ENCODE data around the gene LYST.

The LYST gene

GRCh38 chr1:235628316-235629005 lies 238.2 kb downstream of the LYST start:
- H4K20me1 ChIP-seq (ENCODE audit: control insufficient read depth, insufficient read depth, low read depth, low read length): no peaks in the 10 kb centered on the region
- no peaks in the 10 kb centered on the region for H3K36me3 ChIP-seq (ENCODE audit: control insufficient read depth, low read length)
- no peaks in the 10 kb centered on the region for H3K79me2 ChIP-seq (ENCODE audit: control insufficient read depth, low read length)
- 0 out of 2 replicates have a peak, but pooled peaks cover 1% of the 10 kb centered on the region for H3K27me3 ChIP-seq (ENCODE audit: control insufficient read depth, low read length)
- no peaks in the 10 kb centered on the region for H3K9me3 ChIP-seq (ENCODE audit: control insufficient read depth, insufficient read depth, low read length)
- no peak for TF ChIP-seq CTCF (IDR thresholded peaks at IDR 0.05; ENCODE audit: low read depth, low read length, poor library complexity, severe bottlenecking)
- no peak for TF ChIP-seq EZH2phosphoT487 (IDR thresholded peaks at IDR 0.05; ENCODE audit: borderline replicate concordance, low read length)
- H3K4me1 ChIP-seq (ENCODE audit: control insufficient read depth, low read length): no peaks in the 10 kb centered on the region
- H3F3A ChIP-seq (ENCODE audit: control insufficient read depth, insufficient read depth): no peaks in the 10 kb centered on the region
- H3K4me2 ChIP-seq (ENCODE audit: low read length): no peak overlapping the region
- no peaks in the 10 kb centered on the region for H3K9me2 ChIP-seq (replicated peaks; ENCODE audit: control insufficient read depth, low read length)
- H3K4me3 ChIP-seq (ENCODE audit: low read length): no peak overlapping the region
- no peak overlapping the region for H3K27ac ChIP-seq (ENCODE audit: low read depth, low read length)

GRCh38 chr1:235625831-235626230 lies 240.9 kb downstream of the LYST start:
- Histone ChIP-seq H3F3A (ENCODE audit: control insufficient read depth, insufficient read depth) (no peaks in the 10 kb centered on the region), H3K9me3 (ENCODE audit: control insufficient read depth, insufficient read depth, low read length) (no peaks in the 10 kb centered on the region), H3K27ac (ENCODE audit: low read depth, low read length) (no peak overlapping the region), H3K4me2 (ENCODE audit: low read length) (no peak overlapping the region), H3K4me1 (ENCODE audit: control insufficient read depth, low read length) (no peaks in the 10 kb centered on the region), H3K36me3 (ENCODE audit: control insufficient read depth, low read length) (no peaks in the 10 kb centered on the region), H4K20me1 (ENCODE audit: control insufficient read depth, insufficient read depth, low read depth, low read length) (no peaks in the 10 kb centered on the region), H3K79me2 (ENCODE audit: control insufficient read depth, low read length) (no peaks in the 10 kb centered on the region), H3K27me3 (ENCODE audit: control insufficient read depth, low read length) (0 out of 2 replicates have a peak, but pooled peaks cover 2% of the 10 kb centered on the region), H3K4me3 (ENCODE audit: low read length) (no peak overlapping the region), H3K9me2 (replicated peaks; ENCODE audit: control insufficient read depth, low read length) (no peaks in the 10 kb centered on the region)
- no peak for TF ChIP-seq EZH2phosphoT487 (IDR thresholded peaks at IDR 0.05; ENCODE audit: borderline replicate concordance, low read length)
- no peak for TF ChIP-seq CTCF (IDR thresholded peaks at IDR 0.05; ENCODE audit: low read depth, low read length, poor library complexity, severe bottlenecking)

- Histone ChIP-seq H3K4me2 (ENCODE audit: low read length) (no peak overlapping the region), H3K27me3 (ENCODE audit: control insufficient read depth, low read length) (0 out of 2 replicates have a peak, but pooled peaks cover 2% of the 10 kb centered on the region), H3K9me2 (replicated peaks; ENCODE audit: control insufficient read depth, low read length) (no peaks in the 10 kb centered on the region), H3K27ac (ENCODE audit: low read depth, low read length) (no peak overlapping the region), H3F3A (ENCODE audit: control insufficient read depth, insufficient read depth) (no peaks in the 10 kb centered on the region), H3K4me1 (ENCODE audit: control insufficient read depth, low read length) (no peaks in the 10 kb centered on the region), H3K36me3 (ENCODE audit: control insufficient read depth, low read length) (no peaks in the 10 kb centered on the region), H3K9me3 (ENCODE audit: control insufficient read depth, insufficient read depth, low read length) (no peaks in the 10 kb centered on the region), H3K4me3 (ENCODE audit: low read length) (no peak overlapping the region), H4K20me1 (ENCODE audit: control insufficient read depth, insufficient read depth, low read depth, low read length) (no peaks in the 10 kb centered on the region), H3K79me2 (ENCODE audit: control insufficient read depth, low read length) (no peaks in the 10 kb centered on the region)
- TF ChIP-seq CTCF (IDR thresholded peaks at IDR 0.05; ENCODE audit: low read depth, low read length, poor library complexity, severe bottlenecking) (no peak), EZH2phosphoT487 (IDR thresholded peaks at IDR 0.05; ENCODE audit: borderline replicate concordance, low read length) (no peak)
Observed at GRCh38 chr1:235625340-235625739, 241.4 kb downstream of the LYST start.

Measured in DOHH2 (cell line).